OCI-LY1 (cell line): Measurements from ENCODE around the gene TFG.

ENCODE experiments used
- H2AFZ ChIP-seq: fragments of 200-600 bp; sonication (generic), shearing (Covaris generic); 2 replicates; pipeline ENCODE4 v1.6.0; 2014; ENCODE audit warnings: antibody characterized with exemption, mild to moderate bottlenecking, low read length
- H3F3A ChIP-seq: fragments of 200-600 bp; sonication (generic), shearing (Covaris generic); 2 replicates; pipeline ENCODE4 v1.6.0; 2014; ENCODE audit warnings: mild to moderate bottlenecking, antibody characterized with exemption, low read length, moderate library complexity; ENCODE audit not compliant: insufficient read depth
- H3K27ac ChIP-seq: fragments of 200-600 bp; sonication (generic); 2 replicates; pipeline ENCODE4 v1.5.1; 2014; ENCODE audit warnings: low read length, mixed run types, mild to moderate bottlenecking, low read depth; ENCODE audit not compliant: poor library complexity, severe bottlenecking
- H3K27me3 ChIP-seq: fragments of 200-600 bp; sonication (generic); 2 replicates; pipeline ENCODE4 v1.6.0; 2014; ENCODE audit warnings: antibody characterized with exemption, mild to moderate bottlenecking, low read length, moderate library complexity; ENCODE audit not compliant: insufficient read depth
- H3K36me3 ChIP-seq: fragments of 200-600 bp; sonication (generic); 2 replicates; pipeline ENCODE4 v1.6.1; 2014; ENCODE audit warnings: mild to moderate bottlenecking, antibody characterized with exemption, low read length, moderate library complexity, mixed read lengths; ENCODE audit not compliant: insufficient read depth
- H3K4me1 ChIP-seq: fragments of 200-600 bp; sonication (generic); 2 replicates; pipeline ENCODE4 v1.5.1; 2014; ENCODE audit warnings: mild to moderate bottlenecking, low read length, moderate library complexity; ENCODE audit not compliant: insufficient read depth, severe bottlenecking
- H3K4me2 ChIP-seq: fragments of 200-600 bp; sonication (generic), shearing (Covaris generic); 2 replicates; pipeline ENCODE4 v1.6.1; 2014; ENCODE audit warnings: low read length
- H3K4me3 ChIP-seq: fragments of 200-600 bp; sonication (generic); 2 replicates; pipeline ENCODE4 v1.5.1; 2014; ENCODE audit warnings: low read length, low read depth, mild to moderate bottlenecking, mixed read lengths; ENCODE audit not compliant: poor library complexity, severe bottlenecking
- H3K79me2 ChIP-seq: fragments of 200-600 bp; shearing (Covaris generic); 2 replicates; pipeline ENCODE4 v1.6.1; 2016; ENCODE audit warnings: mixed run types, low read length, mixed read lengths; ENCODE audit not compliant: insufficient read depth
- H3K9ac ChIP-seq: fragments of 200-600 bp; sonication (generic), shearing (Covaris generic); 2 replicates; pipeline ENCODE4 v1.6.1; 2014; ENCODE audit warnings: mild to moderate bottlenecking, low read length, mixed read lengths
- H3K9me2 ChIP-seq: fragments of 200-600 bp; sonication (generic), shearing (Covaris generic); 2 replicates; pipeline ENCODE4 v1.6.1; 2014; ENCODE audit warnings: low read depth, mild to moderate bottlenecking, low read length, mixed read lengths
- H3K9me3 ChIP-seq: fragments of 200-600 bp; shearing (Covaris generic); 2 replicates; pipeline ENCODE4 v1.6.1; 2014; ENCODE audit warnings: low read length, mixed read lengths
- H4K20me1 ChIP-seq: fragments of 200-600 bp; sonication (generic), shearing (Covaris generic); 2 replicates; pipeline ENCODE4 v1.6.0; 2016; ENCODE audit warnings: mild to moderate bottlenecking, low read length; ENCODE audit not compliant: insufficient read depth
- CTCF ChIP-seq: fragments of 200-600 bp; sonication (generic), shearing (Covaris generic); IDR thresholded peaks from 2 replicates; pipeline ENCODE4 v1.5.1; 2017; ENCODE audit warnings: mild to moderate bottlenecking, antibody characterized with exemption, low read length, moderate library complexity, mixed read lengths
- EZH2 ChIP-seq: fragments of 200-600 bp; sonication (generic), shearing (Covaris generic); IDR thresholded peaks from 2 replicates; pipeline ENCODE4 v1.8.0; 2017; ENCODE audit warnings: borderline replicate concordance, mixed run types, mild to moderate bottlenecking, antibody characterized with exemption, low read length, moderate library complexity, mixed read lengths

The TFG gene

GRCh38 chr3:100725935-100726513, 16.7 kb downstream of the TFG start:
- Histone ChIP-seq H4K20me1 (no peaks in the 10 kb centered on the region), H3K4me2 (no peak overlapping the region), H3K9ac (no peak overlapping the region), H2AFZ (no peak overlapping the region), H3K4me3 (no peak overlapping the region), H3K27me3 (no peaks in the 10 kb centered on the region), H3K9me3 (no peaks in the 10 kb centered on the region), H3K27ac (no peak overlapping the region), H3K36me3 (peaks cover 61% of the 10 kb centered on the region), H3K79me2 (no peaks in the 10 kb centered on the region), H3F3A (no peaks in the 10 kb centered on the region), H3K9me2 (no peaks in the 10 kb centered on the region), H3K4me1 (no peaks in the 10 kb centered on the region)
- TF ChIP-seq EZH2: no peak
- TF ChIP-seq CTCF: no peak

- Histone ChIP-seq H3K79me2 (no peaks in the 10 kb centered on the region), H4K20me1 (no peaks in the 10 kb centered on the region), H2AFZ (no peak overlapping the region), H3F3A (no peaks in the 10 kb centered on the region), H3K27ac (no peak overlapping the region), H3K27me3 (no peaks in the 10 kb centered on the region), H3K9me3 (no peaks in the 10 kb centered on the region), H3K4me1 (no peaks in the 10 kb centered on the region), H3K9ac (no peak overlapping the region), H3K9me2 (no peaks in the 10 kb centered on the region), H3K36me3 (peaks cover 56% of the 10 kb centered on the region), H3K4me2 (no peak overlapping the region), H3K4me3 (no peak overlapping the region)
- TF ChIP-seq EZH2: no peak
- no peak for TF ChIP-seq CTCF
These were observed 17.4 kb downstream of the TFG start for GRCh38 chr3:100726706-100727105.

- Histone ChIP-seq H3K9ac (no peak overlapping the region), H3K4me2 (no peak overlapping the region), H3K27ac (no peak overlapping the region), H2AFZ (no peak overlapping the region), H3K27me3 (no peaks in the 10 kb centered on the region), H3K79me2 (no peaks in the 10 kb centered on the region), H3K4me3 (no peak overlapping the region), H3K36me3 (peaks cover 59% of the 10 kb centered on the region), H3K9me2 (no peaks in the 10 kb centered on the region), H4K20me1 (no peaks in the 10 kb centered on the region), H3K4me1 (no peaks in the 10 kb centered on the region), H3K9me3 (no peaks in the 10 kb centered on the region), H3F3A (no peaks in the 10 kb centered on the region)
- no peak for TF ChIP-seq CTCF
- no peak for TF ChIP-seq EZH2
These were observed 21.2 kb downstream of the TFG start for GRCh38 chr3:100730524-100730923.
